ENCODE results near the gene MVB12B.

GRCh38 chr9:126330536-126330935, 3.9 kb downstream of the MVB12B start:
- no peak for TF ChIP-seq CTCF (conservative IDR thresholded peaks at IDR 0.05; ENCODE audit: low read depth, low read length)
- no peak for TF ChIP-seq RAD21 (IDR thresholded peaks at IDR 0.05; ENCODE audit: low read length)
- no peak for TF ChIP-seq POLR2A (IDR thresholded peaks at IDR 0.05; ENCODE audit: low read depth, low read length)
- TF ChIP-seq RFX5 (IDR thresholded peaks at IDR 0.05; ENCODE audit: low read depth, low read length): no peak
- no peak for TF ChIP-seq SMC3 (IDR thresholded peaks at IDR 0.05; ENCODE audit: low read depth, low read length)
- TF ChIP-seq USF2 (IDR thresholded peaks at IDR 0.05; ENCODE audit: low read depth, low read length): no peak
- TF ChIP-seq BHLHE40 (IDR thresholded peaks at IDR 0.05; ENCODE audit: low read depth, low read length): no peak
- TF ChIP-seq MAZ (IDR thresholded peaks at IDR 0.05; ENCODE audit: borderline replicate concordance, low read depth, low read length): no peak
- TF ChIP-seq CHD1 (IDR thresholded peaks at IDR 0.05; ENCODE audit: low read depth, low read length): no peak
- TF ChIP-seq FOS (IDR thresholded peaks at IDR 0.05; ENCODE audit: low read depth, low read length): no peak
- TF ChIP-seq CEBPB (IDR thresholded peaks at IDR 0.05; ENCODE audit: low read depth, low read length): no peak
- TF ChIP-seq MXI1 (IDR thresholded peaks at IDR 0.05; ENCODE audit: borderline replicate concordance, low read depth, low read length): no peak
- TF ChIP-seq RCOR1 (IDR thresholded peaks at IDR 0.05; ENCODE audit: insufficient replicate concordance, low read length): no peak
- no peak for TF ChIP-seq MAFK (IDR thresholded peaks at IDR 0.05; ENCODE audit: low read depth, low read length)
